NCI-H345 treated with DMSO at 0.1 percent for 48 hours (cell line): ENCODE measurements around the gene COX7A2L.
"Not testable (repeated sequence)": the region's sequence is repeated elsewhere in the genome, so short reads cannot be mapped to it uniquely, and the experiment has no call there.

Experiments used
- DNase-seq: peaks from one replicate; lab custom pipeline; 2025; ENCODE audit not compliant: unreplicated experiment; lab: John Stamatoyannopoulos, UW

The COX7A2L gene

GRCh38 chr2:42368817-42369531 is 8.0 kb upstream of the COX7A2L start:
- peak; percentile 38 for DNase-seq

- no peak for DNase-seq
Measured at GRCh38 chr2:42367835-42368234, 6.8 kb upstream of the COX7A2L start.

- DNase-seq: no peak
Measured at GRCh38 chr2:42366411-42366810, 5.4 kb upstream of the COX7A2L start.

- no peak for DNase-seq
Measured at GRCh38 chr2:42364658-42365057, 3.6 kb upstream of the COX7A2L start.

- no peak for DNase-seq
Measured at GRCh38 chr2:42363413-42363812, 2.4 kb upstream of the COX7A2L start.

GRCh38 chr2:42361728-42362283 is 789 bp upstream of the COX7A2L start:
- no peak for DNase-seq

- no peak for DNase-seq
Measured at GRCh38 chr2:42360493-42360889, 526 bp downstream of the COX7A2L start.

- DNase-seq: no peak
Measured at GRCh38 chr2:42359965-42360483, 993 bp downstream of the COX7A2L start.

GRCh38 chr2:42359304-42359964 is 1.6 kb downstream of the COX7A2L start:
- no peak for DNase-seq

- DNase-seq: no peak
Measured at GRCh38 chr2:42353792-42354429, 7.1 kb downstream of the COX7A2L start.

GRCh38 chr2:42351864-42352263 is 9.2 kb downstream of the COX7A2L start:
- DNase-seq: no peak

GRCh38 chr2:42350434-42351063 is 10.5 kb downstream of the COX7A2L start:
- no peak for DNase-seq

- no peak for DNase-seq
Measured at GRCh38 chr2:42348113-42348805, 12.8 kb downstream of the COX7A2L start.

- not testable (repeated sequence) for DNase-seq
Measured at GRCh38 chr2:42347518-42347917, 13.5 kb downstream of the COX7A2L start.

- not testable (repeated sequence) for DNase-seq
Measured at GRCh38 chr2:42346856-42347255, 14.2 kb downstream of the COX7A2L start.

GRCh38 chr2:42345986-42346385 is 15.0 kb downstream of the COX7A2L start:
- no peak for DNase-seq

- no peak for DNase-seq
Measured at GRCh38 chr2:42342795-42343241, 18.2 kb downstream of the COX7A2L start.

GRCh38 chr2:42342061-42342794 is 18.8 kb downstream of the COX7A2L start:
- no peak for DNase-seq

GRCh38 chr2:42340938-42341636 is 19.9 kb downstream of the COX7A2L start:
- DNase-seq: no peak
